GM19397 (cell line): ENCODE data around the gene POP4.
A peak's percentile ranks its signal among the peaks of the same experiment; 100 is the strongest.

Experiments used
- ATAC-seq: cut with Tn5 transposase; IDR thresholded peaks from one replicate; pipeline ENCODE4 v1.9.1; 2021; ENCODE audit warnings: mild to moderate bottlenecking, moderate library complexity; ENCODE audit not compliant: unreplicated experiment

The POP4 gene

GRCh38 chr19:29576761-29577648 lies 29.1 kb upstream of the POP4 start:
- no peak for ATAC-seq

GRCh38 chr19:29577649-29577963 lies 28.5 kb upstream of the POP4 start:
- no peak for ATAC-seq

GRCh38 chr19:29578349-29578748 lies 27.7 kb upstream of the POP4 start:
- no peak for ATAC-seq

- no peak for ATAC-seq
Measured at GRCh38 chr19:29579308-29579910, 26.7 kb upstream of the POP4 start.

- no peak for ATAC-seq
Measured at GRCh38 chr19:29581398-29581797, 24.7 kb upstream of the POP4 start.

GRCh38 chr19:29583196-29583999 lies 22.7 kb upstream of the POP4 start:
- ATAC-seq = no peak

GRCh38 chr19:29586401-29586800 lies 19.7 kb upstream of the POP4 start:
- ATAC-seq = no peak

- no peak for ATAC-seq
Measured at GRCh38 chr19:29587059-29587458, 19.0 kb upstream of the POP4 start.

GRCh38 chr19:29587518-29587986 lies 18.5 kb upstream of the POP4 start:
- ATAC-seq = peak; percentile 58

GRCh38 chr19:29588095-29588494 lies 18.0 kb upstream of the POP4 start:
- ATAC-seq = no peak

- ATAC-seq = no peak
Measured at GRCh38 chr19:29590278-29590677, 15.8 kb upstream of the POP4 start.

- ATAC-seq = no peak
Measured at GRCh38 chr19:29591670-29592069, 14.4 kb upstream of the POP4 start.

GRCh38 chr19:29593869-29594268 lies 12.2 kb upstream of the POP4 start:
- ATAC-seq = no peak

- no peak for ATAC-seq
Measured at GRCh38 chr19:29596080-29596727, 9.9 kb upstream of the POP4 start.

- ATAC-seq = no peak
Measured at GRCh38 chr19:29596885-29597525, 9.1 kb upstream of the POP4 start.

GRCh38 chr19:29598036-29598435 lies 8.0 kb upstream of the POP4 start:
- no peak for ATAC-seq

- ATAC-seq = no peak
Measured at GRCh38 chr19:29598496-29598895, 7.6 kb upstream of the POP4 start.

GRCh38 chr19:29603308-29603707 lies 2.8 kb upstream of the POP4 start:
- no peak for ATAC-seq

- no peak for ATAC-seq
Measured at GRCh38 chr19:29606420-29606747, 301 bp downstream of the POP4 start.

GRCh38 chr19:29609636-29610035 lies 3.6 kb downstream of the POP4 start:
- ATAC-seq = no peak

- ATAC-seq = no peak
Measured at GRCh38 chr19:29610213-29610573, 4.1 kb downstream of the POP4 start.
